ACHN (cell line): ENCODE data around the gene BCL11B.

ENCODE experiments used
- DNase-seq: peaks from one replicate; pipeline ENCODE4 v3.0.0-alpha.2; 2015
- in situ Hi-C: cut with HindIII; loops from 2 replicates; pipeline ENCODE4 v1.10.0; 2017; ENCODE audit warnings: low sequenced_read_pairs, low pct_ligation_motif_present, low pct_unique_long_range_greater_than_20kb

The BCL11B gene

GRCh38 chr14:99258876-99259726 is 12.9 kb downstream of the BCL11B start:
- in situ Hi-C loops: no loop called here

GRCh38 chr14:99258341-99258861 is 13.6 kb downstream of the BCL11B start:
- no peak for DNase-seq
- in situ Hi-C loops: no loop called here

More at GRCh38 chr14:99258876-99259726, 12.9 kb downstream of the BCL11B start:
- DNase-seq: no peak

- in situ Hi-C loops: no loop called here
- no peak for DNase-seq
Observed at GRCh38 chr14:99257673-99258221, 14.2 kb downstream of the BCL11B start.

- in situ Hi-C loops: no loop called here
- DNase-seq: no peak
Observed at GRCh38 chr14:99257122-99257672, 14.8 kb downstream of the BCL11B start.

- no peak for DNase-seq
- in situ Hi-C loops: no loop called here
Observed at GRCh38 chr14:99256483-99256874, 15.5 kb downstream of the BCL11B start.

- in situ Hi-C loops: no loop called here
Observed at GRCh38 chr14:99255621-99256482, 16.1 kb downstream of the BCL11B start.

GRCh38 chr14:99254328-99255009 is 17.5 kb downstream of the BCL11B start:
- in situ Hi-C loops: no loop called here
- DNase-seq: no peak

More at GRCh38 chr14:99255621-99256482, 16.1 kb downstream of the BCL11B start:
- DNase-seq: no peak

GRCh38 chr14:99253890-99254289 is 18.1 kb downstream of the BCL11B start:
- no peak for DNase-seq
- in situ Hi-C loops: no loop called here

GRCh38 chr14:99252940-99253868 is 18.8 kb downstream of the BCL11B start:
- no peak for DNase-seq
- in situ Hi-C loops: no loop called here

GRCh38 chr14:99252443-99252939 is 19.5 kb downstream of the BCL11B start:
- in situ Hi-C loops: no loop called here

GRCh38 chr14:99251721-99252120 is 20.3 kb downstream of the BCL11B start:
- in situ Hi-C loops: no loop called here
- DNase-seq: no peak

More at GRCh38 chr14:99252443-99252939, 19.5 kb downstream of the BCL11B start:
- DNase-seq: no peak

GRCh38 chr14:99250636-99251208 is 21.3 kb downstream of the BCL11B start:
- no peak for DNase-seq
- in situ Hi-C loops: no loop called here

- in situ Hi-C loops: no loop called here
- no peak for DNase-seq
Observed at GRCh38 chr14:99249389-99249788, 22.6 kb downstream of the BCL11B start.

GRCh38 chr14:99248761-99249171 is 23.2 kb downstream of the BCL11B start:
- no peak for DNase-seq
- in situ Hi-C loops: no loop called here

- DNase-seq: no peak
- in situ Hi-C loops: no loop called here
Observed at GRCh38 chr14:99247772-99248171, 24.2 kb downstream of the BCL11B start.

- no peak for DNase-seq
- in situ Hi-C loops: no loop called here
Observed at GRCh38 chr14:99247101-99247729, 24.8 kb downstream of the BCL11B start.
